Upper lobe of left lung (tissue), 4 donors: ENCODE measurements around the gene CPEB1.

Experiments
- CTCF ChIP-seq, 6 experiments: fragments of 450-650 bp in 4 of 6; fragments of 200-600 bp in 2 of 6; sonication (generic) in 2 of 6; IDR thresholded peaks; one replicate each; pipeline ENCODE4 v1.5.1; 2016 to 2019; ENCODE audit warnings: antibody characterized with exemption in 6 of 6
- EP300 ChIP-seq, 4 donors: sonication (generic); formaldehyde crosslinking; IDR thresholded peaks; one replicate each; pipeline ENCODE4 v1.5.1; 2017; ENCODE audit warnings: antibody characterized with exemption in 4 of 4, control low read depth in 2 of 4
- POLR2A ChIP-seq, 4 donors: fragments of 450-650 bp; IDR thresholded peaks; one replicate each; pipeline ENCODE4 v1.5.1; 2016 to 2017; ENCODE audit warnings: antibody characterized with exemption in 4 of 4, mild to moderate bottlenecking in 2 of 4

GRCh38 chr15:82655606-82656005 lies 8.4 kb upstream of the CPEB1 start:
- TF ChIP-seq CTCF (IDR thresholded peaks at IDR 0.05) (no peak), POLR2A (IDR thresholded peaks at IDR 0.05) (no peak), EP300 (IDR thresholded peaks at IDR 0.05) (no peak)
